ENCODE measurements around the gene COL2A1.

Gene COL2A1

DNA sequence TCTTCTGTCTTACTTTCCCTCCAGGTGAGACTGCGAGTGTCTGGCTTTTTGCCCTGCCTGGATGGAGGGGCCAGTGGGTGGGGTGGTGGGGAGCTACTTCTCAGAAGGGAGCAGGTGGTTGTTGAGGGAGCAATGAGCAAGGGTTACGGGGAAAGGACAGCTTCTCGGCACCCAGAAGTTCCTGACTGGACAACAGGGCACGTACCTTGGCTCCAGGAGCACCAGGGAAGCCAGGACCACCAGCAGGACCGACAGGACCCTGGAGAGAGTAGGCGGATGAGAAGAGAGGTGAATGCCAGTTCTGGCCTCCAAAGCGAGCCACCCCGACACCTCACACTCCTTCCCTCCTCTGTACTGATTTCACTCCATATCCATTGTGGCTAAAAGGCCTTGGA is 15.3 kb downstream of the COL2A1 start:
- DNase-seq (ENCODE audit: low spot score): no peak
- in situ Hi-C loops (cut with MboI; ENCODE audit: low sequenced_read_pairs, unreplicated experiment): no loop called here
- TF ChIP-seq, protein P1, sequence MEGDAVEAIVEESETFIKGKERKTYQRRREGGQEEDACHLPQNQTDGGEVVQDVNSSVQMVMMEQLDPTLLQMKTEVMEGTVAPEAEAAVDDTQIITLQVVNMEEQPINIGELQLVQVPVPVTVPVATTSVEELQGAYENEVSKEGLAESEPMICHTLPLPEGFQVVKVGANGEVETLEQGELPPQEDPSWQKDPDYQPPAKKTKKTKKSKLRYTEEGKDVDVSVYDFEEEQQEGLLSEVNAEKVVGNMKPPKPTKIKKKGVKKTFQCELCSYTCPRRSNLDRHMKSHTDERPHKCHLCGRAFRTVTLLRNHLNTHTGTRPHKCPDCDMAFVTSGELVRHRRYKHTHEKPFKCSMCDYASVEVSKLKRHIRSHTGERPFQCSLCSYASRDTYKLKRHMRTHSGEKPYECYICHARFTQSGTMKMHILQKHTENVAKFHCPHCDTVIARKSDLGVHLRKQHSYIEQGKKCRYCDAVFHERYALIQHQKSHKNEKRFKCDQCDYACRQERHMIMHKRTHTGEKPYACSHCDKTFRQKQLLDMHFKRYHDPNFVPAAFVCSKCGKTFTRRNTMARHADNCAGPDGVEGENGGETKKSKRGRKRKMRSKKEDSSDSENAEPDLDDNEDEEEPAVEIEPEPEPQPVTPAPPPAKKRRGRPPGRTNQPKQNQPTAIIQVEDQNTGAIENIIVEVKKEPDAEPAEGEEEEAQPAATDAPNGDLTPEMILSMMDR (IDR thresholded peaks at IDR 0.05; ENCODE audit: borderline replicate concordance, control extremely low read depth, extremely low read depth, insufficient read depth, missing control alignments): no peak

DNA sequence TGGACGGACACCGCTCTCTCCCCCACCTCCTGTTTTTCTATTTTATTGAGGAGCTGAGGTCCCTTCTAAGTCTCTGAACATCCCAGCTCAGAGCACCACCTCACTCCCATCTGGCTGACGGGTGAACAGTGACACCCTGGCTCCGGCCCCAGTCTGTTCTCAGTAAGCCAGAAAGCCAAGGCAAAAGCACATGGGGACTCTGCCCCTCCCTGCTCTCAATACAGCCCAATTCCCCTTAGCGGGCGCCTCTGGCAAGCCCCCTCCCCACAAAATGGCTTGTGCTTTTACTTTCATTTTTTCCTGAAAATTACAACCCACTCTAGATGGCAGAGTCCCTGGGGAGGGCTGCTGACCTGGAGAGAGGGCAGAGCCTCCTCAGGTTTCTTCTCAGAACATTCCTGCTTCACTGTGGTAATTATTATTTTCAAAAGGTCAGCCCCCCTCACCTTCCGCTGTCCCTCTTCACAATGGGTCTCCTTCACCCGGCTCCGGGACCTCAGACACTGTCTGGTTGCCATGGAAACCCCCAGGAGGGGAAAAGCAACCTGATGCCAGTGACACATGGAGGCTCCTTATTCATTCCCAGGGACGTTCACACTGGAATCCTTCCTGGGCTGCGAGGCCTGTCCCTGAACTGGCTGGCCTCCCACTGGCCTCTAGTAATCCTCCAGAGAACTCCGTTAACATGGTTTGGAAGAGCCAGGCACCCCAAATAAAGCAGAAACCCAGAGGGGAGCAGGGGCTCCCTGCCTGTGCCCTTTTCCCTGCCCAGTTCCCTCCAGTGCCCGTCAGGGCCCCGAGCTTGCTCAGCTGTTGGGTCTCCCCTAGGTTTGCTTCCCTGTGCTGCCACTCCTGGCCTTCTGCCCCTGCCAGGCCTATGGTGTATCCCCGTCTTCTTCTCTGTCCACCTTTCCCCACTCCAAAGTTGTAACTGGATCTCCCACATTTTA is 15.9 kb downstream of the COL2A1 start:
- in situ Hi-C loops (cut with MboI; ENCODE audit: low sequenced_read_pairs, unreplicated experiment): no loop called here
- DNase-seq (ENCODE audit: low spot score): no peak
- TF ChIP-seq, protein P1 (IDR thresholded peaks at IDR 0.05; ENCODE audit: borderline replicate concordance, control extremely low read depth, extremely low read depth, insufficient read depth, missing control alignments): no peak

DNA sequence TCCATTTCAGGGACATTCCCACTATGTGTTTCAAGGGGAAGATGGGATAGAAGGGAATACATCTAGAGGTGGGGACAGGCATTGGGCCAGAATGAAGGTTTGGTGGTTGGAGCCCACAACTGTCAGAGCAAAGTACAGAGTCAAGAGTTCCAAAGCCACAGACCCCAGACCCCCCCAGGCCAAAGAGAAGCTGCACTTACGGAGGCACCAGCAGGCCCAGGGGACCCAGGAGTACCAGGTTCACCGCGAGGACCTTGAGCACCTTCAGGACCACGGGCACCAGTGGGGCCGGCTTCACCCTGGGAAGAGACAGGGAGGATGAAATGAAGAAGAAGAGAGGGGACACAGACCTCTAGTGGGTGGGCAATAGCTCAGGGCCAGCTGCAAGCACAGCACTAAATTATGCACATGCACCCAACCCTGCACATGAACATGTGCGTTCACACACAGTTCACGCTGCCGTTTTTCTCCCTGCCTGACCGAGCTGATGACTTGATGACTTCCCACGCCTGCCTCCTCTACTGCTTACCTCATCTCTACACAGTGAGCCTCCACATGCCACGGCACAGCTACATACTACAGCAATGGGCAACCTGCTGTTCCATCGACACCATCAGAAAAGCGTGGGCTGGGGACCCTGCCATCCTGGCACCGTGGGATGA is 16.7 kb downstream of the COL2A1 start:
- in situ Hi-C loops (cut with MboI; ENCODE audit: low sequenced_read_pairs, unreplicated experiment): no loop called here

DNA sequence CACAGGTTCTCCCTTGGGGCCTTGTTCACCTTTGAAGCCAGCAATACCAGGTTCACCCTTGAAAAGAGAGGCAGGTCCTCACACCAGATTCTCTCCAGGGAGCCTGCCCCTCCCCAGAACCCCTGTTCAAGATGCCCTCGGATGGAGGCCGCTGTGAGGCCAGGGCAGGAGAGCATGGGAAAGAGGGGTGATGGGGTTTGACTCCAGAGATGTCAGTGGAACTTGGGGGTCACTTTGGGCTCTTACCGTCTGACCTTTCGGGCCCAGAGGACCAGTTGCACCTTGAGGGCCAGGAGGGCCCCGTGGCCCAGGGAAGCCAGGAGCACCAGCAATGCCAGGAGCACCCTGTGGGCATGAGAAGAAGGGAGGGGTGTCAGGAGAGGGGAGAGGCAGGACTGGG is 17.4 kb downstream of the COL2A1 start:
- in situ Hi-C loops (cut with MboI; ENCODE audit: low sequenced_read_pairs, unreplicated experiment): no loop called here
- no peak for DNase-seq (ENCODE audit: low spot score)
- TF ChIP-seq, protein P1 (IDR thresholded peaks at IDR 0.05; ENCODE audit: borderline replicate concordance, control extremely low read depth, extremely low read depth, insufficient read depth, missing control alignments): no peak

More for the DNA sequence above, 16.7 kb downstream of the COL2A1 start:
- TF ChIP-seq, protein P1 (IDR thresholded peaks at IDR 0.05; ENCODE audit: borderline replicate concordance, control extremely low read depth, extremely low read depth, insufficient read depth, missing control alignments): no peak
- DNase-seq (ENCODE audit: low spot score): no peak

DNA sequence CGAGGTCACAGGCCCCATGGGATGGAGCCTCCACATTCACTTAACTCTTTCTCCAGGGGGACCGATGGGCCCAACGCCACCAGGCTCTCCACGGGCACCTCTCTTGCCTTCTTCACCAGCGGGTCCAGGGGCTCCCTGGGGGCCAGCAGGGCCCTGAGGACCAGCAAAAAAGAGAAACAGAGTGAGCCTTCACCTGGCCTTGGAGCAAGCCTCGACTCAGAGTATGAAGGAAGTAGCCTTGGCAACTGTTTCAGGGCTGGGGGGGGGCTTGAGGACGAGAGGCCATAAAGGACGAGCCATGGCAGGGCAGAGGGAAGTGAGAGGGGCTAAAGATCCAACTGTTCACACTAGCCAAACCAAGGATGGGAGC is 18.0 kb downstream of the COL2A1 start:
- in situ Hi-C loops (cut with MboI; ENCODE audit: low sequenced_read_pairs, unreplicated experiment): no loop called here
- TF ChIP-seq, protein P1 (IDR thresholded peaks at IDR 0.05; ENCODE audit: borderline replicate concordance, control extremely low read depth, extremely low read depth, insufficient read depth, missing control alignments): no peak

DNA sequence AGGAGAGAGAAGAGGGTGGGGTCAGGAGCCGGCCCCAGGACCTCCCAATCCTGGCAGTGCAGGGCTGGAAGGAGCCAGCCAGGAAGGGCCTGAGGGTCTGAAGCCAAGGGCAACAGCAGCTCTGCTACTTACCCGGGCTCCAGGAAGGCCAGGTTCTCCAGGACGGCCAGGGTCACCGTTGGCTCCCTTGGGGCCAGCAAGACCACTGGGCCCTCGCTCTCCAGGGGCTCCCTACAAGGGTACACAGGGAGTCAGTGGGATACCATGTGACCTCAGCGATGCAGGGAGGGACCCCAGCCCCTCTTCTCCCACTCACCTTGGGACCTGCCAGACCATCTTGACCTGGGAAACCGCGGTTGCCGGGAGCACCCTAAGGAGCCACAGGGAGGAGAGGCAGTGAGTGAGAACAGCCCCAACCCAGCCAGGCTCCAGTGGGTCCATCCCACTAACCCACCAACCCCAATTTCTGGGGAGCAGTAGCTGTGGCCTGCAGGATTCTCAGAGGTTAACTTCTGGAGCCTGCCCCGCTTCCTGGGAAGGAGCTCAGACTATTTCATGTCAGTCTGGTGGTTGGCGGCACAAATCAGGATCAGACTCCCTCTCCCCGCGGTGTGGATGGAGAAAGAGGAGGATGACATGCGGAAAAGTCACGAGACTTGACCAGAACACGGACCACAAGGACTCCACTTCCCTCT is 18.5 kb downstream of the COL2A1 start:
- TF ChIP-seq, protein P1 (IDR thresholded peaks at IDR 0.05; ENCODE audit: borderline replicate concordance, control extremely low read depth, extremely low read depth, insufficient read depth, missing control alignments): no peak
- in situ Hi-C loops (cut with MboI; ENCODE audit: low sequenced_read_pairs, unreplicated experiment): no loop called here
- no peak for DNase-seq (ENCODE audit: low spot score)

More for the DNA sequence above, 18.0 kb downstream of the COL2A1 start:
- DNase-seq (ENCODE audit: low spot score): no peak

Data from GM13976 (cell line).